Keratinocyte (primary cell): ENCODE results near the gene DNAJA3. TPM values are rescaled to one million over a fixed set of nuclear protein-coding genes. Genes with fewer than 3 reads are reported as not detected.

Experiments
- DNase-seq: peaks from one replicate; pipeline ENCODE4 v3.0.0-alpha.2; 2011; ENCODE audit warnings: low read depth, missing footprints, low spot score
- FAIRE-seq: peaks from 2 replicates; lab custom pipeline; 2011; peaks lifted over from hg19 to GRCh38; lab: Jason Lieb, UNC
- H2AFZ ChIP-seq: 2 replicates; pipeline ENCODE4 v1.6.0; 2012; ENCODE audit warnings: low read length, control low read depth, inconsistent platforms; ENCODE audit not compliant: control insufficient read depth
- H3K27ac ChIP-seq: 2 replicates; pipeline ENCODE4 v1.5.1; 2011; ENCODE audit warnings: low read length; ENCODE audit not compliant: control insufficient read depth, insufficient read depth
- H3K27me3 ChIP-seq: 3 replicates; pipeline ENCODE4 v1.6.0; 2011; ENCODE audit warnings: low read length; ENCODE audit not compliant: control insufficient read depth, insufficient read depth; ENCODE audit errors: extremely low read depth
- H3K36me3 ChIP-seq, 2 experiments: 2 replicates in 1 of 2; 3 replicates in 1 of 2; pipeline ENCODE4 v1.5.1; 2011; ENCODE audit warnings: low read length in 2 of 2, mild to moderate bottlenecking in 1 of 2; ENCODE audit not compliant: control insufficient read depth in 2 of 2, insufficient read depth in 2 of 2; ENCODE audit errors: extremely low read depth in 1 of 2
- H3K4me1 ChIP-seq: 3 replicates; pipeline ENCODE4 v1.5.1; 2011; ENCODE audit warnings: low read length; ENCODE audit not compliant: control insufficient read depth, insufficient read depth; ENCODE audit errors: extremely low read depth
- H3K4me2 ChIP-seq: 3 replicates; pipeline ENCODE4 v1.6.0; 2011; ENCODE audit warnings: low read depth, low read length; ENCODE audit not compliant: control insufficient read depth, insufficient read depth; ENCODE audit errors: extremely low read depth
- H3K4me3 ChIP-seq, 3 experiments: fragments of 200-600 bp in 1 of 3; sonication (generic) in 1 of 3; 2 replicates in 2 of 3; 3 replicates in 1 of 3; pipeline ENCODE4 v1.5.1; 2011 to 2016; ENCODE audit warnings: low read length in 3 of 3, mild to moderate bottlenecking in 3 of 3, control low read depth in 2 of 3, inconsistent platforms in 1 of 3, low read depth in 1 of 3, mixed read lengths in 1 of 3, mixed run types in 1 of 3, moderate library complexity in 1 of 3; ENCODE audit not compliant: control insufficient read depth in 2 of 3, insufficient read depth in 2 of 3; ENCODE audit errors: extremely low read depth in 1 of 3
- H3K79me2 ChIP-seq: 2 replicates; pipeline ENCODE4 v1.6.0; 2012; ENCODE audit warnings: low read length; ENCODE audit not compliant: control insufficient read depth, insufficient read depth
- H3K9ac ChIP-seq: 3 replicates; pipeline ENCODE4 v1.6.0; 2011; ENCODE audit warnings: low read length; ENCODE audit not compliant: control insufficient read depth, insufficient read depth; ENCODE audit errors: extremely low read depth
- H3K9me1 ChIP-seq: 3 replicates; pipeline ENCODE4 v1.6.0; 2011; ENCODE audit warnings: low read length; ENCODE audit not compliant: control insufficient read depth, insufficient read depth; ENCODE audit errors: extremely low read depth
- H3K9me3 ChIP-seq: 2 replicates; pipeline ENCODE4 v1.5.1; 2012; ENCODE audit warnings: low read depth, low read length; ENCODE audit not compliant: control insufficient read depth
- H4K20me1 ChIP-seq: 3 replicates; pipeline ENCODE4 v1.6.0; 2011; ENCODE audit warnings: low read length; ENCODE audit not compliant: control insufficient read depth, insufficient read depth; ENCODE audit errors: extremely low read depth
- EZH2 ChIP-seq: IDR thresholded peaks from one replicate; pipeline ENCODE4 v1.6.1; 2012; ENCODE audit warnings: inconsistent platforms, mild to moderate bottlenecking, low read length, moderate library complexity
- dilution Hi-C: fragments of 300-500 bp; cut with MboI; formaldehyde crosslinking; loops from one replicate; pipeline ENCODE4 v1.7.0; 2020; ENCODE audit warnings: low sequenced_read_pairs; ENCODE audit not compliant: extremely low pct_ligation_motif_present
- polyA plus RNA-seq, 5 experiments: library from polyadenylated mRNA; depleted of rRNA in 3 of 5; stranded (reverse) in 3 of 5; stranded (forward) in 1 of 5; unstranded in 1 of 5; fragments of >200 nt; gene quantifications; 1 replicate in 1 of 5; 2 replicates in 3 of 5; 3 replicates in 1 of 5; pipeline versions ENCODE4 v1.2.1 to v1.2.3, GENCODE V29; 2011 to 2012; ENCODE audit warnings: missing spikeins in 2 of 5, low read depth in 1 of 5, low replicate concordance in 1 of 5
- TF ChIP-seq, protein P1 (sequence below), 3 experiments: IDR thresholded peaks in 1 of 3; conservative IDR thresholded peaks in 1 of 3; optimal IDR thresholded peaks in 1 of 3; 2 replicates in 2 of 3; 3 replicates in 1 of 3; pipeline versions ENCODE3 to v1.5.1; 2011; ENCODE audit warnings: low read length in 3 of 3, mild to moderate bottlenecking in 3 of 3, moderate library complexity in 2 of 3, control low read depth in 1 of 3, inconsistent platforms in 1 of 3; ENCODE audit not compliant: insufficient read depth in 2 of 3; ENCODE audit errors: extremely low read depth in 1 of 3

The DNAJA3 gene
- polyA plus RNA-seq, 1 donor (not counting 4 experiments of a cell fraction or from before 2014, with no cell fraction given): 48.4 TPM

DNA sequence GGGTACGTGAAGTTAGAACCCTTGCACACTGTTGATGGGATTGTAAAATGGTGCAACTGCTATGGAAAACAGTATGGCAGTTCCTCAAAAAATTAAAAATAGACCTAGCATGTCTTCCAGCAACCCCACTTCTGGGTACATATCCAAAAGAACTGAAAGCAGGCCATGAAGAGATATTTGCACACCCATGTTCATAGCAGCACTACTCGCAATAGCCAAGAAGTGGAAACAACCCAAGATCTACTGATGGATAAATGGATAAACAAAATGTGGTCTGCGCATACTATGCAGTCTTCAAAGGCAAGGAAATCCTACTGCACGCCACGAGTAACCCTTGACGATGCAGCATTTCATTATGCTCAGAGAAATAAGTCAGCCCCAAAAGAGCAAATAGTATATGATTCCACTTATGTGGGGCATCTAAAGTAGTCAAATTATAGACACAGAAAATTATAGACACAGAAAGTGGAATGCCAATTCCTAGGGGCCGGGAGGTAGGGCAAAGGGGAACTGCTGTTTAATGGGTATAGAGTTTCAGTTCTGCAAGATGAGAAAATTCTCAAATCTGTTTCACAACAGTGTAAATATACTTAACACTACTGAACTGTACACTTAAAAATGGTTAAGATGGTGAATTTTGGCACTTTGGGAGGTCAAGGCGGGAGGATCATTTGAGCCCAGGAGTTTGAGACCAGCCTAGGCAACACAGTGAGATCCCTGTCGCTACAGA is 26.5 kb upstream of the DNAJA3 start:
- no peak for FAIRE-seq
- Histone ChIP-seq H3K36me3 (peaks cover 13 to 26% of the 10 kb centered on the region in 2 experiments), H3K4me3 (no peak overlapping the region)

DNA sequence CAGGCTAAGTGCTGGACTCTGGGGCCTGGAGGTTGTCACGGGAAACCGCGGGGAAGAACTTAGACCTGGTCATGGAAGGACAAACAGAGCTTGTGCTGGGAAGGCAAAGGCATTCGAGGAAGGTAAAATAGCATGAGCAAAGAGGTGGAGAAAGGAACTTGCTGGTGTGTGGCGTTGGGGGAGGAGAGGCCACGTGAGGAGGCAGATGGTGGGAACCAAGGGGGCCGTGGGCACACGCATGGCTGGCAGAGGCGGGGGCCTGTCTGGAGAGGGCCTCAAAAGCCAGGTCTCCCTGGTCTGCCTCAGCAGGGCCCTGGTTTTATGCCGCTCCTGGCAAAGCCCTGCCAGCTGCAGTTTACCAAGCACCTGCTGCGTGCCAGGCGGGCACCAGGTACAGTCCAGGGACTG is 24.6 kb upstream of the DNAJA3 start:
- no peak for DNase-seq
- Histone ChIP-seq H4K20me1 (no peaks in the 10 kb centered on the region), H3K79me2 (no peaks in the 10 kb centered on the region), H3K27ac (no peak overlapping the region), H3K4me2 (no peak overlapping the region), H3K36me3 (peaks cover 10 to 30% of the 10 kb centered on the region in 2 experiments), H3K27me3 (no peaks in the 10 kb centered on the region), H2AFZ (no peak overlapping the region), H3K9ac (no peak overlapping the region), H3K4me1 (no peaks in the 10 kb centered on the region), H3K9me3 (no peaks in the 10 kb centered on the region), H3K4me3 (no peak overlapping the region), H3K9me1 (no peaks in the 10 kb centered on the region)
- dilution Hi-C loops: no loop called here
- no peak for TF ChIP-seq EZH2
- TF ChIP-seq, protein P1, sequence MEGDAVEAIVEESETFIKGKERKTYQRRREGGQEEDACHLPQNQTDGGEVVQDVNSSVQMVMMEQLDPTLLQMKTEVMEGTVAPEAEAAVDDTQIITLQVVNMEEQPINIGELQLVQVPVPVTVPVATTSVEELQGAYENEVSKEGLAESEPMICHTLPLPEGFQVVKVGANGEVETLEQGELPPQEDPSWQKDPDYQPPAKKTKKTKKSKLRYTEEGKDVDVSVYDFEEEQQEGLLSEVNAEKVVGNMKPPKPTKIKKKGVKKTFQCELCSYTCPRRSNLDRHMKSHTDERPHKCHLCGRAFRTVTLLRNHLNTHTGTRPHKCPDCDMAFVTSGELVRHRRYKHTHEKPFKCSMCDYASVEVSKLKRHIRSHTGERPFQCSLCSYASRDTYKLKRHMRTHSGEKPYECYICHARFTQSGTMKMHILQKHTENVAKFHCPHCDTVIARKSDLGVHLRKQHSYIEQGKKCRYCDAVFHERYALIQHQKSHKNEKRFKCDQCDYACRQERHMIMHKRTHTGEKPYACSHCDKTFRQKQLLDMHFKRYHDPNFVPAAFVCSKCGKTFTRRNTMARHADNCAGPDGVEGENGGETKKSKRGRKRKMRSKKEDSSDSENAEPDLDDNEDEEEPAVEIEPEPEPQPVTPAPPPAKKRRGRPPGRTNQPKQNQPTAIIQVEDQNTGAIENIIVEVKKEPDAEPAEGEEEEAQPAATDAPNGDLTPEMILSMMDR (optimal IDR thresholded peaks at IDR 0.05 in 1 of 3, IDR thresholded peaks at IDR 0.05 in 1 of 3, conservative IDR thresholded peaks at IDR 0.05 in 1 of 3; ENCODE audit: extremely low read depth in 1 of 3, insufficient read depth in 2 of 3, low read length in 3 of 3): no peak
- no peak for FAIRE-seq

More for the DNA sequence above, 26.5 kb upstream of the DNAJA3 start:
- TF ChIP-seq, protein P1 (optimal IDR thresholded peaks at IDR 0.05 in 1 of 3, IDR thresholded peaks at IDR 0.05 in 1 of 3, conservative IDR thresholded peaks at IDR 0.05 in 1 of 3; ENCODE audit: extremely low read depth in 1 of 3, insufficient read depth in 2 of 3, low read length in 3 of 3): no peak
- TF ChIP-seq EZH2: no peak
- Histone ChIP-seq H3K27me3 (no peaks in the 10 kb centered on the region), H3K9ac (no peak overlapping the region), H3K79me2 (no peaks in the 10 kb centered on the region), H3K27ac (no peak overlapping the region), H3K4me1 (no peaks in the 10 kb centered on the region), H3K4me2 (no peak overlapping the region), H2AFZ (no peak overlapping the region), H3K9me1 (no peaks in the 10 kb centered on the region), H4K20me1 (no peaks in the 10 kb centered on the region), H3K9me3 (no peaks in the 10 kb centered on the region)
- DNase-seq: no peak
- dilution Hi-C loops: no loop called here
